ENCODE measurements around the gene CCL25. TPM values are rescaled to one million over a fixed set of nuclear protein-coding genes. Genes with fewer than 3 reads are reported as not detected.
A peak's percentile ranks its signal among the peaks of the same experiment; 100 is the strongest.

Gene CCL25
- total and polyA plus RNA-seq, 9 of the 15 experiments (the other 6 are each of a cell fraction or from before 2014, with no cell fraction given) = 0.15 TPM; not detected in 8

- TF ChIP-seq FOXK2 (conservative IDR thresholded peaks at IDR 0.05 in 1 of 2, IDR thresholded peaks at IDR 0.05 in 1 of 2; ENCODE audit: low read depth in 2 of 2) = peak; percentile 85 to 89
- 0 out of 4 replicates have a peak, but pooled peaks of 1 of the 2 experiments have one; percentile 36 for TF ChIP-seq TEAD1 (CRISPR knock-in tag; IDR thresholded peaks at IDR 0.05)
- TF ChIP-seq DPF2 (IDR thresholded peaks at IDR 0.05) = peak; percentile 49; the same call in 1 of the 2 replicates
- no peak for TF ChIP-seq BCL6 (CRISPR knock-in tag; IDR thresholded peaks at IDR 0.05)
- TF ChIP-seq ILK (tag; IDR thresholded peaks at IDR 0.05; ENCODE audit: borderline replicate concordance, low read depth) = no peak
- no peak for TF ChIP-seq POLR2H (tag; IDR thresholded peaks at IDR 0.05; ENCODE audit: low read depth)
- TF ChIP-seq, protein P1, sequence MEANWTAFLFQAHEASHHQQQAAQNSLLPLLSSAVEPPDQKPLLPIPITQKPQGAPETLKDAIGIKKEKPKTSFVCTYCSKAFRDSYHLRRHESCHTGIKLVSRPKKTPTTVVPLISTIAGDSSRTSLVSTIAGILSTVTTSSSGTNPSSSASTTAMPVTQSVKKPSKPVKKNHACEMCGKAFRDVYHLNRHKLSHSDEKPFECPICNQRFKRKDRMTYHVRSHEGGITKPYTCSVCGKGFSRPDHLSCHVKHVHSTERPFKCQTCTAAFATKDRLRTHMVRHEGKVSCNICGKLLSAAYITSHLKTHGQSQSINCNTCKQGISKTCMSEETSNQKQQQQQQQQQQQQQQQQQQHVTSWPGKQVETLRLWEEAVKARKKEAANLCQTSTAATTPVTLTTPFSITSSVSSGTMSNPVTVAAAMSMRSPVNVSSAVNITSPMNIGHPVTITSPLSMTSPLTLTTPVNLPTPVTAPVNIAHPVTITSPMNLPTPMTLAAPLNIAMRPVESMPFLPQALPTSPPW (CRISPR knock-in tag; IDR thresholded peaks at IDR 0.05) = peak; percentile 84
- no peak for TF ChIP-seq SAFB (IDR thresholded peaks at IDR 0.05; ENCODE audit: borderline replicate concordance, low read depth, low read length)
- peak; percentile 55; the same call in 1 of the 2 replicates for TF ChIP-seq MYNN (IDR thresholded peaks at IDR 0.05)
- no peak for TF ChIP-seq MYNN (CRISPR knock-in tag; IDR thresholded peaks at IDR 0.05)
- no peak for TF ChIP-seq ZNF668 (CRISPR knock-in tag; IDR thresholded peaks at IDR 0.05)
- peak; percentile 83 for TF ChIP-seq SOX6 (IDR thresholded peaks at IDR 0.05)
- peak; percentile 63; the same call in 1 of the 2 replicates for TF ChIP-seq EGR1 (conservative IDR thresholded peaks at IDR 0.05)
- TF ChIP-seq, protein P2, sequence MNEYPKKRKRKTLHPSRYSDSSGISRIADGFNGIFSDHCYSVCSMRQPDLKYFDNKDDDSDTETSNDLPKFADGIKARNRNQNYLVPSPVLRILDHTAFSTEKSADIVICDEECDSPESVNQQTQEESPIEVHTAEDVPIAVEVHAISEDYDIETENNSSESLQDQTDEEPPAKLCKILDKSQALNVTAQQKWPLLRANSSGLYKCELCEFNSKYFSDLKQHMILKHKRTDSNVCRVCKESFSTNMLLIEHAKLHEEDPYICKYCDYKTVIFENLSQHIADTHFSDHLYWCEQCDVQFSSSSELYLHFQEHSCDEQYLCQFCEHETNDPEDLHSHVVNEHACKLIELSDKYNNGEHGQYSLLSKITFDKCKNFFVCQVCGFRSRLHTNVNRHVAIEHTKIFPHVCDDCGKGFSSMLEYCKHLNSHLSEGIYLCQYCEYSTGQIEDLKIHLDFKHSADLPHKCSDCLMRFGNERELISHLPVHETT (CRISPR knock-in tag; conservative IDR thresholded peaks at IDR 0.05 in 1 of 2, IDR thresholded peaks at IDR 0.05 in 1 of 2) = 0 out of 4 replicates have a peak, but pooled peaks of 1 of the 2 experiments have one; percentile 18
- TF ChIP-seq ZBTB11 (CRISPR knock-in tag; IDR thresholded peaks at IDR 0.05) = peak in 1 of 3 experiments; percentile 69; a peak in 1 of 6 replicates
- 0 out of 2 replicates have a peak, but pooled peaks have one; percentile 17 for TF ChIP-seq HCFC1 (IDR thresholded peaks at IDR 0.05; ENCODE audit: low read depth, low read length)
- 0 out of 2 replicates have a peak, but pooled peaks have one; percentile 23 for TF ChIP-seq POLR2AphosphoS5 (IDR thresholded peaks at IDR 0.05; ENCODE audit: control insufficient read depth, insufficient read depth, low read depth, low read length)
- no peak; the same call in 1 of the 2 replicates for TF ChIP-seq USF1 (CRISPR knock-in tag; IDR thresholded peaks at IDR 0.05)
- TF ChIP-seq EZH2 (IDR thresholded peaks at IDR 0.05; ENCODE audit: borderline replicate concordance, low read depth, low read length) = no peak
Measured at GRCh38 chr19:8085598-8086408, 33.2 kb downstream of the CCL25 start (continued).
